B cell (primary cell): ENCODE results near the gene ARMC6.

ENCODE experiments used
- EZH2 ChIP-seq: IDR thresholded peaks from 2 replicates; pipeline ENCODE4 v1.6.1; 2012; ENCODE audit warnings: borderline replicate concordance, low read depth, mild to moderate bottlenecking, moderate library complexity, low read length; ENCODE audit not compliant: insufficient read depth, poor library complexity, severe bottlenecking
- TF ChIP-seq, protein P1 (sequence below): fragments of 200-600 bp; IDR thresholded peaks from one replicate; pipeline ENCODE4 v1.8.0; 2022; ENCODE audit warnings: antibody characterized with exemption, mild to moderate bottlenecking

- TF ChIP-seq, protein P1, sequence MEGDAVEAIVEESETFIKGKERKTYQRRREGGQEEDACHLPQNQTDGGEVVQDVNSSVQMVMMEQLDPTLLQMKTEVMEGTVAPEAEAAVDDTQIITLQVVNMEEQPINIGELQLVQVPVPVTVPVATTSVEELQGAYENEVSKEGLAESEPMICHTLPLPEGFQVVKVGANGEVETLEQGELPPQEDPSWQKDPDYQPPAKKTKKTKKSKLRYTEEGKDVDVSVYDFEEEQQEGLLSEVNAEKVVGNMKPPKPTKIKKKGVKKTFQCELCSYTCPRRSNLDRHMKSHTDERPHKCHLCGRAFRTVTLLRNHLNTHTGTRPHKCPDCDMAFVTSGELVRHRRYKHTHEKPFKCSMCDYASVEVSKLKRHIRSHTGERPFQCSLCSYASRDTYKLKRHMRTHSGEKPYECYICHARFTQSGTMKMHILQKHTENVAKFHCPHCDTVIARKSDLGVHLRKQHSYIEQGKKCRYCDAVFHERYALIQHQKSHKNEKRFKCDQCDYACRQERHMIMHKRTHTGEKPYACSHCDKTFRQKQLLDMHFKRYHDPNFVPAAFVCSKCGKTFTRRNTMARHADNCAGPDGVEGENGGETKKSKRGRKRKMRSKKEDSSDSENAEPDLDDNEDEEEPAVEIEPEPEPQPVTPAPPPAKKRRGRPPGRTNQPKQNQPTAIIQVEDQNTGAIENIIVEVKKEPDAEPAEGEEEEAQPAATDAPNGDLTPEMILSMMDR = no peak
- no peak for TF ChIP-seq EZH2
Observed at GRCh38 chr19:19087676-19088075, 54.3 kb downstream of the ARMC6 start.
